GM12874 (cell line): ENCODE data around the gene TRERF1.

Experiments
- TF ChIP-seq, protein P1 (sequence below): IDR thresholded peaks from 2 replicates; pipeline ENCODE4 v1.5.1; 2011; ENCODE audit warnings: low read depth, mild to moderate bottlenecking, control low read depth, low read length, moderate library complexity; ENCODE audit not compliant: insufficient read depth

Gene TRERF1

GRCh38 chr6:42331019-42331418 is 120.7 kb downstream of the TRERF1 start:
- TF ChIP-seq, protein P1, sequence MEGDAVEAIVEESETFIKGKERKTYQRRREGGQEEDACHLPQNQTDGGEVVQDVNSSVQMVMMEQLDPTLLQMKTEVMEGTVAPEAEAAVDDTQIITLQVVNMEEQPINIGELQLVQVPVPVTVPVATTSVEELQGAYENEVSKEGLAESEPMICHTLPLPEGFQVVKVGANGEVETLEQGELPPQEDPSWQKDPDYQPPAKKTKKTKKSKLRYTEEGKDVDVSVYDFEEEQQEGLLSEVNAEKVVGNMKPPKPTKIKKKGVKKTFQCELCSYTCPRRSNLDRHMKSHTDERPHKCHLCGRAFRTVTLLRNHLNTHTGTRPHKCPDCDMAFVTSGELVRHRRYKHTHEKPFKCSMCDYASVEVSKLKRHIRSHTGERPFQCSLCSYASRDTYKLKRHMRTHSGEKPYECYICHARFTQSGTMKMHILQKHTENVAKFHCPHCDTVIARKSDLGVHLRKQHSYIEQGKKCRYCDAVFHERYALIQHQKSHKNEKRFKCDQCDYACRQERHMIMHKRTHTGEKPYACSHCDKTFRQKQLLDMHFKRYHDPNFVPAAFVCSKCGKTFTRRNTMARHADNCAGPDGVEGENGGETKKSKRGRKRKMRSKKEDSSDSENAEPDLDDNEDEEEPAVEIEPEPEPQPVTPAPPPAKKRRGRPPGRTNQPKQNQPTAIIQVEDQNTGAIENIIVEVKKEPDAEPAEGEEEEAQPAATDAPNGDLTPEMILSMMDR: no peak

DNA sequence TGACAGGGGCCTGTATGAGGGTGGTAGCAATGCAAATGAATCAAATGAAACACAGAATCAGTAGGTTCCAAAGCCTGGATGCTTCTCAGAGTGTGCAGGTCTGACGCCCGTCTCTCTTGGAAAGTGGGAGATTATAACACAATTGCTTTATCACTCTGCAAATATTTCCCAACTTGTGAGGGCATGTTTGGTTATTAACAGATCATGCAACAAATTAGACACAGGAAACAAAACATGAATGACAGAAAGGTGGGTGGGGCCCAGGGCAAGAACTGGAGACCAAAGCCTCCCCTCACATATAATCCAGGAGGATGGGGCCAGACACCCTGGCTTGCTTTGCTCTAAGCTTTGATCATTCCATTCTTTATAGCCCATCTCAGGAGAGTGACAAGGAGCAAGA is 125.5 kb downstream of the TRERF1 start:
- TF ChIP-seq, protein P1: no peak

- TF ChIP-seq, protein P1: 0 out of 2 replicates have a peak, but pooled peaks have one; percentile 6
Measured at GRCh38 chr6:42322676-42323075, 129.1 kb downstream of the TRERF1 start.

- TF ChIP-seq, protein P1: no peak
Measured at GRCh38 chr6:42321976-42322375, 129.8 kb downstream of the TRERF1 start.

GRCh38 chr6:42320762-42321161 is 131.0 kb downstream of the TRERF1 start:
- TF ChIP-seq, protein P1: no peak

GRCh38 chr6:42318480-42318879 is 133.2 kb downstream of the TRERF1 start:
- TF ChIP-seq, protein P1: no peak

DNA sequence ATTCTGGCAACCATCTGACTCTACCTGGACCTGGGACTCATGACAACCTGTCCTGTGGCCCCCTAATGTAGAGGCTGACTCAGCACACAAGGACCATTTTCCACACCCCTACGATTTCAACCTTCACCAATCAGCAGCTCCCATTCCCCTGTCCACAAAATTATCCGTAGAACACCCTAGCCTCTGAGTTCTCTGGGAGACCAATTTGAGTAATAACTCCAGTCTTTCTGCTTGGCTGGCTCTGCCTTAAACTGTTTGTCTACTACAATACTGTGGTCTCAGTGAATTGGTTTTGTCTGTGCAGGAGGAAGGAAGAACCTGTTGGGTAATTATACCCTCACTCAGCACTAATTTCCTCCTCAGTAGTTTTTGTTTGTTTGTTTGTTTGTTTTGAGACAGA is 134.7 kb downstream of the TRERF1 start:
- TF ChIP-seq, protein P1: no peak
